MM.1S (cell line): ENCODE data around the gene POLN.

Experiments
- DNase-seq: peaks from one replicate; pipeline ENCODE4 v3.0.0-alpha.2; 2015
- H2AFZ ChIP-seq: fragments of 300-600 bp; sonication (generic); 2 replicates; pipeline ENCODE4 v1.6.0; 2016; ENCODE audit warnings: antibody characterized with exemption, low read length
- H3F3A ChIP-seq: fragments of 300-600 bp; sonication (generic); 2 replicates; pipeline ENCODE4 v1.6.1; 2016; ENCODE audit warnings: mild to moderate bottlenecking, antibody characterized with exemption, low read length, moderate library complexity, mixed read lengths; ENCODE audit not compliant: insufficient read depth
- H3K27ac ChIP-seq: fragments of 300-600 bp; sonication (generic); 2 replicates; pipeline ENCODE4 v1.5.1; 2016; ENCODE audit warnings: mild to moderate bottlenecking, low read length
- H3K27me3 ChIP-seq: fragments of 300-600 bp; sonication (generic); replicated peaks from 2 replicates; pipeline ENCODE4 v1.6.0; 2016; ENCODE audit warnings: low read length; ENCODE audit not compliant: insufficient read depth
- H3K36me3 ChIP-seq: fragments of 300-600 bp; sonication (generic); replicated peaks from 2 replicates; pipeline ENCODE4 v1.6.1; 2016; ENCODE audit warnings: mild to moderate bottlenecking, low read length, mixed read lengths; ENCODE audit not compliant: insufficient read depth
- H3K4me1 ChIP-seq: fragments of 300-600 bp; sonication (generic); 2 replicates; pipeline ENCODE4 v1.6.1; 2016; ENCODE audit warnings: low read length, mixed read lengths
- H3K4me2 ChIP-seq: fragments of 300-600 bp; sonication (generic); 2 replicates; pipeline ENCODE4 v1.6.0; 2016; ENCODE audit warnings: low read depth, low read length
- H3K4me3 ChIP-seq: fragments of 300-600 bp; sonication (generic); 2 replicates; pipeline ENCODE4 v1.5.1; 2016; ENCODE audit warnings: low read length, mixed read lengths
- H3K79me2 ChIP-seq: fragments of 300-600 bp; sonication (generic); 2 replicates; pipeline ENCODE4 v1.6.1; 2016; ENCODE audit warnings: mixed run types, low read length, mixed read lengths
- H3K9ac ChIP-seq: fragments of 300-600 bp; sonication (generic); 2 replicates; pipeline ENCODE4 v1.6.1; 2016; ENCODE audit warnings: low read length, mixed read lengths
- H3K9me2 ChIP-seq: fragments of 300-600 bp; sonication (generic); replicated peaks from 2 replicates; pipeline ENCODE4 v1.6.1; 2016; ENCODE audit warnings: mild to moderate bottlenecking, low read length, mixed read lengths; ENCODE audit not compliant: insufficient read depth
- H3K9me3 ChIP-seq: fragments of 300-600 bp; sonication (generic); replicated peaks from 2 replicates; pipeline ENCODE4 v1.6.1; 2016; ENCODE audit warnings: mild to moderate bottlenecking, low read length, mixed read lengths; ENCODE audit not compliant: insufficient read depth
- H4K20me1 ChIP-seq: fragments of 300-600 bp; sonication (generic); 2 replicates; pipeline ENCODE4 v1.6.1; 2016; ENCODE audit warnings: mild to moderate bottlenecking, low read length, moderate library complexity, mixed read lengths; ENCODE audit not compliant: insufficient read depth
- EZH2 ChIP-seq: fragments of 300-600 bp; sonication (generic); optimal IDR thresholded peaks from 2 replicates; pipeline ENCODE3; 2017; ENCODE audit warnings: low read depth, mild to moderate bottlenecking, antibody characterized with exemption, low read length, mixed read lengths
- EZH2phosphoT487 ChIP-seq: fragments of 300-600 bp; sonication (generic); IDR thresholded peaks from 2 replicates; pipeline ENCODE4 v1.6.1; 2018; ENCODE audit warnings: antibody characterized with exemption, low read length
- TF ChIP-seq, protein P1 (sequence below): fragments of 300-600 bp; sonication (generic); IDR thresholded peaks from 2 replicates; pipeline ENCODE4 v1.5.1; 2016; ENCODE audit warnings: antibody characterized with exemption, low read length, mixed read lengths

Gene POLN

DNA sequence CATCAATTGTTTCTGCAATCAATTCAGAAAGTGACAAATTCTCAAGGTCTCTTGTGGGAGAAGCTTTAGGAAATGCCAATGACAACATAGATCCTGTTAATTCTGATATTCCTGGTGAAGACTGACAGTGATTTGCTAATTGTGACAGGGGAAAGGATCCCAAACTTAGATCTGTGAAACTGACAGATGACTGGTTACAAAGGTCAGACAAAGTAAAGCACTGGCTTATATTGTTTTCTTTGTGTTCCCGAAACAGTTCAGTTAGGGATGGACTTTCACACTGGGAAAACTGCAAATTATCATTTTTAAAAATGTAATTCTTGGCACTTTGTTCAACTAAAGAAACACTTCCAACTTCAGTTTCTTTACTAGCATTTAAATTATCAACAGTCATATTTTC is 152.7 kb downstream of the POLN start:
- Histone ChIP-seq H4K20me1 (no peaks in the 10 kb centered on the region), H3F3A (no peaks in the 10 kb centered on the region), H3K79me2 (no peaks in the 10 kb centered on the region), H2AFZ (no peak overlapping the region), H3K4me3 (no peak overlapping the region), H3K36me3 (no peaks in the 10 kb centered on the region), H3K9me2 (no peaks in the 10 kb centered on the region), H3K9me3 (no peaks in the 10 kb centered on the region), H3K4me2 (no peak overlapping the region), H3K27me3 (no peaks in the 10 kb centered on the region), H3K9ac (no peak overlapping the region), H3K4me1 (no peaks in the 10 kb centered on the region), H3K27ac (no peak overlapping the region)
- DNase-seq: no peak
- TF ChIP-seq, protein P1, sequence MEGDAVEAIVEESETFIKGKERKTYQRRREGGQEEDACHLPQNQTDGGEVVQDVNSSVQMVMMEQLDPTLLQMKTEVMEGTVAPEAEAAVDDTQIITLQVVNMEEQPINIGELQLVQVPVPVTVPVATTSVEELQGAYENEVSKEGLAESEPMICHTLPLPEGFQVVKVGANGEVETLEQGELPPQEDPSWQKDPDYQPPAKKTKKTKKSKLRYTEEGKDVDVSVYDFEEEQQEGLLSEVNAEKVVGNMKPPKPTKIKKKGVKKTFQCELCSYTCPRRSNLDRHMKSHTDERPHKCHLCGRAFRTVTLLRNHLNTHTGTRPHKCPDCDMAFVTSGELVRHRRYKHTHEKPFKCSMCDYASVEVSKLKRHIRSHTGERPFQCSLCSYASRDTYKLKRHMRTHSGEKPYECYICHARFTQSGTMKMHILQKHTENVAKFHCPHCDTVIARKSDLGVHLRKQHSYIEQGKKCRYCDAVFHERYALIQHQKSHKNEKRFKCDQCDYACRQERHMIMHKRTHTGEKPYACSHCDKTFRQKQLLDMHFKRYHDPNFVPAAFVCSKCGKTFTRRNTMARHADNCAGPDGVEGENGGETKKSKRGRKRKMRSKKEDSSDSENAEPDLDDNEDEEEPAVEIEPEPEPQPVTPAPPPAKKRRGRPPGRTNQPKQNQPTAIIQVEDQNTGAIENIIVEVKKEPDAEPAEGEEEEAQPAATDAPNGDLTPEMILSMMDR: no peak
- TF ChIP-seq EZH2: no peak
- TF ChIP-seq EZH2phosphoT487: no peak

DNA sequence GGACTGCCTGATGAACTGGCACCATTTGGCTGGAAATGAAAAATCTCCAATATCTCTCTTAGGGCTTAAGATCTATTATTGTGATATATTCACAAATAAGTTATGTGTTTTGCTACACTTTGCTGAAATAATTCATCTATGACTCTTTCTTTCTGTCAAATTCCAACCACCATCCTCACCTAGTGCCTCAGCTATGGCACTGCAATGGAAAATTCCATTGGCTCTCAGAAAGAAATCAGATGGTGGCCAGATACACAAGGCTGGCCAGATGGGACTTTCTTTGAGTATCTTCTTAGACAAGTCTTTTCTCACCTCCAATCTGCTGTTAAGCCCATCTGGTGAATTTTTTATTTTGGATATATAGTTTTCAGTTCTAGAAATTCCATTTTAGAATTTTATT is 154.8 kb downstream of the POLN start:
- H3K9ac ChIP-seq: no peak overlapping the region
- H3F3A ChIP-seq: no peaks in the 10 kb centered on the region
- H3K4me2 ChIP-seq: no peak overlapping the region
- H2AFZ ChIP-seq: no peak overlapping the region
- H3K27ac ChIP-seq: no peak overlapping the region
- no peak for DNase-seq
- H3K4me3 ChIP-seq: no peak overlapping the region
- H4K20me1 ChIP-seq: no peaks in the 10 kb centered on the region
- no peaks in the 10 kb centered on the region for H3K27me3 ChIP-seq
- TF ChIP-seq, protein P1: no peak
- no peak for TF ChIP-seq EZH2phosphoT487
- TF ChIP-seq EZH2: no peak
- H3K36me3 ChIP-seq: no peaks in the 10 kb centered on the region
- H3K4me1 ChIP-seq: no peaks in the 10 kb centered on the region
- H3K9me3 ChIP-seq: no peaks in the 10 kb centered on the region
- H3K9me2 ChIP-seq: no peaks in the 10 kb centered on the region
- H3K79me2 ChIP-seq: no peaks in the 10 kb centered on the region

DNA sequence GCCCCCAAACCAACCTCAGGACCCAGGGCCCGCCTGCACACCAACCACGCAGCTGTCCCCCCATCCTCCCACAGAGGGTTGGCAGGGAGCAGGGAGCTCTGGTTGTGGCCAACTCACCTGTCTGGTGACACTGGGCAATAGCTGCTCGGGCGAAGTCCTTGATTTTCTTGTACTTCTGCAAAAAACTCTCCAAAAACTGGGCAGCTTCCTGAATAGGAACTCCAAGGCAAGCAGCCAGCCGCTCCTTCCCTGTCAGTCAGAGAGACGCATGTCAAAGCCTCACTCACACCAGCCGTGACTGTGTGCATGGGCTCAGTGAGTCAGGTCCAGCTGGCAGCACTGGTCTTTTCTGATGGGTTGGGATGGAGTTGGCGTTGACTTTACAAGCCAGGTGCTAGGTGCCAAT is 156.4 kb downstream of the POLN start:
- Histone ChIP-seq H3K27ac (no peak overlapping the region), H3K4me2 (no peak overlapping the region), H3K27me3 (no peaks in the 10 kb centered on the region), H3K9ac (no peak overlapping the region), H2AFZ (no peak overlapping the region), H3K9me2 (no peaks in the 10 kb centered on the region), H3K4me3 (no peak overlapping the region), H3K9me3 (no peaks in the 10 kb centered on the region), H3F3A (no peaks in the 10 kb centered on the region), H3K36me3 (no peaks in the 10 kb centered on the region), H3K79me2 (no peaks in the 10 kb centered on the region), H4K20me1 (no peaks in the 10 kb centered on the region), H3K4me1 (no peaks in the 10 kb centered on the region)
- TF ChIP-seq, protein P1: no peak
- TF ChIP-seq EZH2phosphoT487: no peak
- no peak for TF ChIP-seq EZH2
- DNase-seq: no peak
